Natural killer cell (primary cell): Measurements from ENCODE around the gene MIER3. TPM values are rescaled to one million over a fixed set of nuclear protein-coding genes. Genes with fewer than 3 reads are reported as not detected.

Source experiments
- ATAC-seq, 3 donors: fragments of 150-1000 bp in 2 of 3; fragments of 200-7000 bp in 1 of 3; cut with Tn5 transposase; 1 replicate in 1 of 3; 2 replicates in 2 of 3; pipeline ENCODE4 v1.10.0; 2021; ENCODE audit warnings: mild to moderate bottlenecking in 2 of 3, moderate library complexity in 2 of 3
- DNase-seq, 2 donors: peaks; one replicate each; pipeline versions ENCODE4 v3.0.0 to v3.0.0-alpha.2; 2013 to 2021; ENCODE audit warnings: mixed read lengths in 1 of 2
- H3K27ac ChIP-seq: one replicate; pipeline ENCODE4 v1.5.1; 2013; ENCODE audit warnings: mild to moderate bottlenecking, low read length
- H3K27me3 ChIP-seq: one replicate; pipeline ENCODE4 v1.6.1; 2013; ENCODE audit warnings: low read length; ENCODE audit not compliant: control insufficient read depth, insufficient read depth
- H3K36me3 ChIP-seq: one replicate; pipeline ENCODE4 v1.6.1; 2013; ENCODE audit warnings: low read length; ENCODE audit not compliant: control insufficient read depth, insufficient read depth
- H3K4me1 ChIP-seq: one replicate; pipeline ENCODE4 v1.6.1; 2013; ENCODE audit warnings: low read length; ENCODE audit not compliant: control insufficient read depth, insufficient read depth
- H3K4me3 ChIP-seq: one replicate; pipeline ENCODE4 v1.5.1; 2013; ENCODE audit warnings: low read length
- H3K9me3 ChIP-seq: one replicate; pipeline ENCODE4 v1.6.1; 2013; ENCODE audit warnings: low read length; ENCODE audit not compliant: control insufficient read depth, insufficient read depth
- H3K27ac Mint-ChIP-seq, 2 donors: one replicate each; pipeline ENCODE4 v1.8.0; 2022; ENCODE audit warnings: mild to moderate bottlenecking in 2 of 2, mixed read lengths in 2 of 2, moderate library complexity in 1 of 2
- H3K27me3 Mint-ChIP-seq, 2 donors: one replicate each; pipeline ENCODE4 v1.8.0; 2022; ENCODE audit warnings: low read depth in 2 of 2, mixed read lengths in 2 of 2
- H3K36me3 Mint-ChIP-seq: one replicate; pipeline ENCODE4 v1.8.0; 2022; ENCODE audit warnings: mixed read lengths
- H3K4me1 Mint-ChIP-seq, 2 donors: one replicate each; pipeline ENCODE4 v1.8.0; 2022; ENCODE audit warnings: mixed read lengths in 2 of 2
- H3K4me3 Mint-ChIP-seq: one replicate; pipeline ENCODE4 v1.8.0; 2022; ENCODE audit warnings: mild to moderate bottlenecking, moderate library complexity, mixed read lengths
- H3K9me3 Mint-ChIP-seq, 2 donors: one replicate each; pipeline ENCODE4 v1.8.0; 2022; ENCODE audit warnings: mixed read lengths in 2 of 2
- WGBS: methylation state at CpG from one replicate; pipeline ENCODE4 v1.1.7; 2013; ENCODE audit warnings: missing lambda C conversion rate; ENCODE audit not compliant: insufficient coverage; 5-methylcytosine and 5-hydroxymethylcytosine counted together
- intact Hi-C: fragments of 100-400 bp; cut with micrococcal nuclease; formaldehyde crosslinking; loops from one replicate; pipeline ENCODE4 v1.14.2; 2022
- total RNA-seq, 4 donors: library from RNA; stranded (reverse); fragments of 120-200 nt in 1 of 4; gene quantifications; one replicate each; pipeline versions ENCODE4 v1.2.3 to v1.2.4, GENCODE V29; 2013 to 2022
- TF ChIP-seq, protein P1 (sequence below): fragments of 200-600 bp; IDR thresholded peaks from one replicate; pipeline ENCODE4 v1.8.0; 2022; ENCODE audit warnings: antibody characterized with exemption

The MIER3 gene
- total RNA-seq, 3 donors from 2014 or later (not counting 1 experiment from before 2014, with no cell fraction given): 20.4 to 30.8 (median 29.0) TPM

DNA sequence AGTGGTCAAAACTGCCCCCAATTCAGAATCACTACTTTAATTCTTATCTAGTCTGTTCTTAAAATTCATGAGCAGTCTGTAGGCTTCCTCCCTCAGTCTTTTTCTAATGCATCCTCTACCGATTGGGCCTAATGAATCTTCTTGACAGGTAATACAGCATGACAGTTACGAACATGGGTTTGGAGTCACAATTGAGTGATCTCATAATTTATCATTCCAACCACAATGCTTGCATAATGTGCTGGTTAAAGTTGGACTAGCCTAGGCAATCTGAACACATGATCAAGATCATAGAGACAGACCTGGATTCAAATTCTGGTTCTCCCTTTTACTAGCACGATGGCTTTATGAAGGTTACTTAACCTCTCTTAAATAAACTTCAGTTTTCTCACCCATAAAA, 75.6 kb downstream of the MIER3 start:
- no peak overlapping the region for H3K4me3 Mint-ChIP-seq
- no peak for ATAC-seq
- no peak overlapping the region for H3K27ac ChIP-seq
- no peaks in the 10 kb centered on the region for H3K9me3 ChIP-seq
- peaks cover 85% of the 10 kb centered on the region for H3K36me3 ChIP-seq
- H3K27ac Mint-ChIP-seq: peak overlapping the region in 1 of 2 donors; percentile 6
- H3K4me1 ChIP-seq: no peaks in the 10 kb centered on the region
- 57% methylated on average over 2 of the region's 3 CpGs for WGBS
- H3K4me1 Mint-ChIP-seq: peaks cover 0 to 5% of the 10 kb centered on the region in 2 donors
- no peaks in the 10 kb centered on the region for H3K27me3 ChIP-seq
- no peaks in the 10 kb centered on the region for H3K27me3 Mint-ChIP-seq
- H3K36me3 Mint-ChIP-seq: peaks cover 20% of the 10 kb centered on the region
- no peak overlapping the region for H3K4me3 ChIP-seq
- H3K9me3 Mint-ChIP-seq: no peaks in the 10 kb centered on the region
- TF ChIP-seq, protein P1, sequence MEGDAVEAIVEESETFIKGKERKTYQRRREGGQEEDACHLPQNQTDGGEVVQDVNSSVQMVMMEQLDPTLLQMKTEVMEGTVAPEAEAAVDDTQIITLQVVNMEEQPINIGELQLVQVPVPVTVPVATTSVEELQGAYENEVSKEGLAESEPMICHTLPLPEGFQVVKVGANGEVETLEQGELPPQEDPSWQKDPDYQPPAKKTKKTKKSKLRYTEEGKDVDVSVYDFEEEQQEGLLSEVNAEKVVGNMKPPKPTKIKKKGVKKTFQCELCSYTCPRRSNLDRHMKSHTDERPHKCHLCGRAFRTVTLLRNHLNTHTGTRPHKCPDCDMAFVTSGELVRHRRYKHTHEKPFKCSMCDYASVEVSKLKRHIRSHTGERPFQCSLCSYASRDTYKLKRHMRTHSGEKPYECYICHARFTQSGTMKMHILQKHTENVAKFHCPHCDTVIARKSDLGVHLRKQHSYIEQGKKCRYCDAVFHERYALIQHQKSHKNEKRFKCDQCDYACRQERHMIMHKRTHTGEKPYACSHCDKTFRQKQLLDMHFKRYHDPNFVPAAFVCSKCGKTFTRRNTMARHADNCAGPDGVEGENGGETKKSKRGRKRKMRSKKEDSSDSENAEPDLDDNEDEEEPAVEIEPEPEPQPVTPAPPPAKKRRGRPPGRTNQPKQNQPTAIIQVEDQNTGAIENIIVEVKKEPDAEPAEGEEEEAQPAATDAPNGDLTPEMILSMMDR: no peak
- no peak for DNase-seq
- intact Hi-C loops: no loop called here

DNA sequence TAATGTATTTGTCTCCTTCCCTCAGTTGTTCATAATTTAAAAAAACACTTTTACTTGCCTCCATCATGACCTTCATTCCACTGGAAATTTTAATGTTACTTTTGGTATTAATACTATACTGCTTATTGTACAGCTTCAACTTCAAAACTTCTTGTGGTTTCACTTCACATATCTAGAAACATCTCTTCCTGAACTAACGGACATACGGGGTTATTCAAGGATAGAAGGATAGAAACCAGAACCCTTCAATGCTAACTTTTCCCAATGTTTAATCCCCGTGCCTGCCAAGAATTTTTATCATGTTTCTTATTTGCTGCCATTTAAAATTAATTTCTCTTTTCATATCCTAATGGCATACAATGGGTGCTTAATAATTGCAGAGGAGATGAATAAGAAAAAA, 78.9 kb downstream of the MIER3 start:
- no peak for DNase-seq
- 23% methylated on average over 3 of the region's 3 CpGs for WGBS
- peaks cover 20% of the 10 kb centered on the region for H3K36me3 Mint-ChIP-seq
- no peak overlapping the region for H3K4me3 ChIP-seq
- H3K9me3 ChIP-seq: no peaks in the 10 kb centered on the region
- H3K27me3 ChIP-seq: no peaks in the 10 kb centered on the region
- H3K27ac Mint-ChIP-seq: peak overlapping the region in 1 of 2 donors; percentile 55
- no peak overlapping the region for H3K4me3 Mint-ChIP-seq
- H3K36me3 ChIP-seq: peaks cover 77% of the 10 kb centered on the region
- no peaks in the 10 kb centered on the region for H3K4me1 ChIP-seq
- no peak for ATAC-seq
- no peaks in the 10 kb centered on the region for H3K9me3 Mint-ChIP-seq
- TF ChIP-seq, protein P1: no peak
- H3K4me1 Mint-ChIP-seq: peaks cover 0 to 5% of the 10 kb centered on the region in 2 donors
- intact Hi-C loops: no loop called here
- no peaks in the 10 kb centered on the region for H3K27me3 Mint-ChIP-seq
- H3K27ac ChIP-seq: no peak overlapping the region

DNA sequence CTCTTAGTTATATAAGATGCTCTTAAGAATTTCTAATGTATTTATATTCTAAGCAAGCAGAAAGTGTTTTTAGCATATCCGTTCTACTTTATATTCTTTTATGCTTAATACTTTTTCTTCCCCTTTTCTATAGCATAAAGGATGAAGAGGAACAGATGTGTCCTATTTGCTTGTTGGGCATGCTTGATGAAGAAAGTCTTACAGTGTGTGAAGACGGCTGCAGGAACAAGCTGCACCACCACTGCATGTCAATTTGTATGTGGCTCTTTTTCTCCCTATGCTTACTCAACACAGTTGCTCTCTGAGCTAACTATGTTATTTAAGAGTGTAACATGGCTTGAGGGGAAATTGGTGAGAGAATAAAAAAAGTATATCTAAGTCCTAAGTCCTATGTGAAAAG, 80.1 kb downstream of the MIER3 start:
- H3K36me3 Mint-ChIP-seq: peaks cover 20% of the 10 kb centered on the region
- no peak overlapping the region for H3K4me3 ChIP-seq
- peaks cover 79% of the 10 kb centered on the region for H3K36me3 ChIP-seq
- H3K4me1 Mint-ChIP-seq: peaks cover 0 to 5% of the 10 kb centered on the region in 2 donors
- H3K9me3 ChIP-seq: no peaks in the 10 kb centered on the region
- intact Hi-C loops: no loop called here
- H3K27ac ChIP-seq: no peak overlapping the region
- TF ChIP-seq, protein P1: no peak
- H3K9me3 Mint-ChIP-seq: no peaks in the 10 kb centered on the region
- no CpG with 5 or more reads among the region's 2 CpGs for WGBS
- H3K27me3 Mint-ChIP-seq: no peaks in the 10 kb centered on the region
- H3K4me1 ChIP-seq: no peaks in the 10 kb centered on the region
- H3K4me3 Mint-ChIP-seq: no peak overlapping the region
- H3K27ac Mint-ChIP-seq: peak overlapping the region; percentile 1 to 6
- no peaks in the 10 kb centered on the region for H3K27me3 ChIP-seq
- no peak for DNase-seq
- ATAC-seq: no peak

Other genes with a start within 250 kb of the MIER3 start
- gene MAP3K1, start 136.6 kb downstream of the MIER3 start, total RNA-seq: 10 to 100 TPM; 27.8 to 35.7 (median 35.5) TPM
- 1 to 10 TPM; 5.6 to 8.6 (median 6.0) TPM for gene SETD9, start 42.5 kb downstream of the MIER3 start, total RNA-seq
- 100 to 1,000 TPM; 104 to 130 (median 118) TPM for gene GPBP1, start 221.9 kb upstream of the MIER3 start, total RNA-seq